ENCODE measurements around the gene CYP26B1.

GRCh38 chr2:72121153-72121552 is 26.5 kb downstream of the CYP26B1 start:
- TF ChIP-seq EZH2phosphoT487 (IDR thresholded peaks at IDR 0.05; ENCODE audit: borderline replicate concordance, low read depth, low read length): no peak
- TF ChIP-seq, protein P1, sequence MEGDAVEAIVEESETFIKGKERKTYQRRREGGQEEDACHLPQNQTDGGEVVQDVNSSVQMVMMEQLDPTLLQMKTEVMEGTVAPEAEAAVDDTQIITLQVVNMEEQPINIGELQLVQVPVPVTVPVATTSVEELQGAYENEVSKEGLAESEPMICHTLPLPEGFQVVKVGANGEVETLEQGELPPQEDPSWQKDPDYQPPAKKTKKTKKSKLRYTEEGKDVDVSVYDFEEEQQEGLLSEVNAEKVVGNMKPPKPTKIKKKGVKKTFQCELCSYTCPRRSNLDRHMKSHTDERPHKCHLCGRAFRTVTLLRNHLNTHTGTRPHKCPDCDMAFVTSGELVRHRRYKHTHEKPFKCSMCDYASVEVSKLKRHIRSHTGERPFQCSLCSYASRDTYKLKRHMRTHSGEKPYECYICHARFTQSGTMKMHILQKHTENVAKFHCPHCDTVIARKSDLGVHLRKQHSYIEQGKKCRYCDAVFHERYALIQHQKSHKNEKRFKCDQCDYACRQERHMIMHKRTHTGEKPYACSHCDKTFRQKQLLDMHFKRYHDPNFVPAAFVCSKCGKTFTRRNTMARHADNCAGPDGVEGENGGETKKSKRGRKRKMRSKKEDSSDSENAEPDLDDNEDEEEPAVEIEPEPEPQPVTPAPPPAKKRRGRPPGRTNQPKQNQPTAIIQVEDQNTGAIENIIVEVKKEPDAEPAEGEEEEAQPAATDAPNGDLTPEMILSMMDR (conservative IDR thresholded peaks at IDR 0.05; ENCODE audit: low read length): no peak

Data from OCI-LY7 (cell line).